ENCODE data around the gene PDXDC1. TPM values are rescaled to one million over a fixed set of nuclear protein-coding genes. Genes with fewer than 3 reads are reported as not detected.

PDXDC1 gene
- total RNA-seq, 1 experiment from 2014 or later: 94.3 TPM

DNA sequence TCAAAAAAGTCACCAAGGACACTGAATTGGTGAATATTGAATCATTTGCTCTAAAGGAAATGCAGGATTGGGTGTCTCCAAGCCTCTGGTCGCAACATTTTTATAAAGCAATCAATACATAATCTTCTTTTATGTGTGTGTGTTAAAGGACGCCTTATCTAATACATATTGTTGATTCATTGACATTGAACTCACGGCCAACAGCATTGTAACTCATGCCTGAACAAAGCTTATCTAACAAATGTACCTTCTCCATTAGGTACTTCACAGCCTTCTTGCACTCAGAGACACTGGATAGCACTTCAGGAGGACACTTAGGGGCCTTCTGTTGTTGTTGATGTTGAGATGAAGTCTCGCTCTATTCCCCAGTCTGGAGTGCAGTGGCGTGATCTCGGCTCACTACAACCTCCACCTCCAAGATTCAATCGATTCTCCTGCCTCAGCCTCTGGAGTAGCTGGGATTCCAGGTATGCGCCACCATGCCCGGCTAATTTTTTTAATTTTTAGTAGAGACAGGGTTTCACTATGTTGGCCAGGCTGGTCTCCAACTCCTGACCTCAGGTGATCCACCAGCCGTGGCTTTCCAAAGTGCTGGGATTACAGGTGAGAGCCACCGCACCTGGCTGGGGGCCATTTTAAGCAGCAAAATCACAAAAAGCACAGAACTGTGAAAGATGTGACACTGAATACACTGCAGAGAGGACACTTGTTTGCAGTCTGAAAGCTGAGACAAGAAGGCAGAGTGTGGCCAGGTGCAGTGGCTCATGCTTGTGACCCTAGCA lies 13.2 kb upstream of the PDXDC1 start:
- Histone ChIP-seq H3K4me1 (ENCODE audit: control insufficient read depth in 1 of 2, insufficient read depth in 2 of 2, low read length in 2 of 2) (no peaks in the 10 kb centered on the region), H3K36me3 (ENCODE audit: control insufficient read depth in 1 of 2, insufficient read depth in 2 of 2, low read length in 2 of 2) (no peaks in the 10 kb centered on the region), H3K9me2 (ENCODE audit: insufficient read depth) (no peaks in the 10 kb centered on the region), H3K9ac (ENCODE audit: low read length) (no peak overlapping the region), H3K27ac (ENCODE audit: low read depth, low read length) (no peak overlapping the region), H3K4me2 (ENCODE audit: low read length) (no peak overlapping the region), H3K4me3 (replicated peaks in 1 of 2; ENCODE audit: low read depth in 1 of 2, low read length in 2 of 2) (no peak overlapping the region), H3K79me2 (ENCODE audit: insufficient read depth, low read length) (no peaks in the 10 kb centered on the region), H2AFZ (ENCODE audit: low read depth, low read length, poor library complexity, severe bottlenecking) (no peak overlapping the region), H3K27me3 (ENCODE audit: insufficient read depth, low read length) (no peaks in the 10 kb centered on the region), H4K20me1 (ENCODE audit: insufficient read depth) (no peaks in the 10 kb centered on the region), H3K9me3 (ENCODE audit: control insufficient read depth in 1 of 2, insufficient read depth in 1 of 2, low read depth in 1 of 2, low read length in 2 of 2) (no peaks in the 10 kb centered on the region)
- DNase-seq (ENCODE audit: low read depth, low spot score) (no peak), ATAC-seq (no peak)
- BruUV-seq (replicated peaks): no TSS peak
- ChIA-PET CTCF (no interaction called here), POLR2A (no interaction called here), RAD21 (ENCODE audit: low non-redundant PET in 1 of 2, low total read pairs in 2 of 2, uncharacterized antibody in 2 of 2, unreplicated experiment in 2 of 2) (no interaction called here)
- intact Hi-C loops (cut with micrococcal nuclease): no loop called here
- TF ChIP-seq SRF (IDR thresholded peaks at IDR 0.05; ENCODE audit: low read depth) (no peak), SIN3A (IDR thresholded peaks at IDR 0.05; ENCODE audit: low read depth) (no peak), ZFX (IDR thresholded peaks at IDR 0.05) (no peak; the same call in 1 of the 2 replicates), FOSL1 (IDR thresholded peaks at IDR 0.05; ENCODE audit: low read depth) (no peak), YY1 (IDR thresholded peaks at IDR 0.05; ENCODE audit: extremely low read depth, insufficient replicate concordance, low read depth, low read length) (no peak), POLR2A (IDR thresholded peaks at IDR 0.05; ENCODE audit: borderline replicate concordance, extremely low read depth, insufficient read depth, insufficient read length) (no peak), EGR1 (IDR thresholded peaks at IDR 0.05; ENCODE audit: low read depth) (no peak), POLR2AphosphoS5 (IDR thresholded peaks at IDR 0.05; ENCODE audit: low read depth, low read length) (no peak)
- TF ChIP-seq, protein P1, sequence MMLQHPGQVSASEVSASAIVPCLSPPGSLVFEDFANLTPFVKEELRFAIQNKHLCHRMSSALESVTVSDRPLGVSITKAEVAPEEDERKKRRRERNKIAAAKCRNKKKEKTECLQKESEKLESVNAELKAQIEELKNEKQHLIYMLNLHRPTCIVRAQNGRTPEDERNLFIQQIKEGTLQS (IDR thresholded peaks at IDR 0.05): no peak
- TF ChIP-seq, protein P2, sequence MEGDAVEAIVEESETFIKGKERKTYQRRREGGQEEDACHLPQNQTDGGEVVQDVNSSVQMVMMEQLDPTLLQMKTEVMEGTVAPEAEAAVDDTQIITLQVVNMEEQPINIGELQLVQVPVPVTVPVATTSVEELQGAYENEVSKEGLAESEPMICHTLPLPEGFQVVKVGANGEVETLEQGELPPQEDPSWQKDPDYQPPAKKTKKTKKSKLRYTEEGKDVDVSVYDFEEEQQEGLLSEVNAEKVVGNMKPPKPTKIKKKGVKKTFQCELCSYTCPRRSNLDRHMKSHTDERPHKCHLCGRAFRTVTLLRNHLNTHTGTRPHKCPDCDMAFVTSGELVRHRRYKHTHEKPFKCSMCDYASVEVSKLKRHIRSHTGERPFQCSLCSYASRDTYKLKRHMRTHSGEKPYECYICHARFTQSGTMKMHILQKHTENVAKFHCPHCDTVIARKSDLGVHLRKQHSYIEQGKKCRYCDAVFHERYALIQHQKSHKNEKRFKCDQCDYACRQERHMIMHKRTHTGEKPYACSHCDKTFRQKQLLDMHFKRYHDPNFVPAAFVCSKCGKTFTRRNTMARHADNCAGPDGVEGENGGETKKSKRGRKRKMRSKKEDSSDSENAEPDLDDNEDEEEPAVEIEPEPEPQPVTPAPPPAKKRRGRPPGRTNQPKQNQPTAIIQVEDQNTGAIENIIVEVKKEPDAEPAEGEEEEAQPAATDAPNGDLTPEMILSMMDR (IDR thresholded peaks at IDR 0.05 in 2 of 3, conservative IDR thresholded peaks at IDR 0.05 in 1 of 3; ENCODE audit: borderline replicate concordance in 1 of 3, insufficient read depth in 1 of 3, low read depth in 2 of 3, low read length in 2 of 3): no peak
- TF ChIP-seq, protein P3, sequence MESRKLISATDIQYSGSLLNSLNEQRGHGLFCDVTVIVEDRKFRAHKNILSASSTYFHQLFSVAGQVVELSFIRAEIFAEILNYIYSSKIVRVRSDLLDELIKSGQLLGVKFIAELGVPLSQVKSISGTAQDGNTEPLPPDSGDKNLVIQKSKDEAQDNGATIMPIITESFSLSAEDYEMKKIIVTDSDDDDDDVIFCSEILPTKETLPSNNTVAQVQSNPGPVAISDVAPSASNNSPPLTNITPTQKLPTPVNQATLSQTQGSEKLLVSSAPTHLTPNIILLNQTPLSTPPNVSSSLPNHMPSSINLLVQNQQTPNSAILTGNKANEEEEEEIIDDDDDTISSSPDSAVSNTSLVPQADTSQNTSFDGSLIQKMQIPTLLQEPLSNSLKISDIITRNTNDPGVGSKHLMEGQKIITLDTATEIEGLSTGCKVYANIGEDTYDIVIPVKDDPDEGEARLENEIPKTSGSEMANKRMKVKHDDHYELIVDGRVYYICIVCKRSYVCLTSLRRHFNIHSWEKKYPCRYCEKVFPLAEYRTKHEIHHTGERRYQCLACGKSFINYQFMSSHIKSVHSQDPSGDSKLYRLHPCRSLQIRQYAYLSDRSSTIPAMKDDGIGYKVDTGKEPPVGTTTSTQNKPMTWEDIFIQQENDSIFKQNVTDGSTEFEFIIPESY (IDR thresholded peaks at IDR 0.05; ENCODE audit: extremely low read depth, insufficient replicate concordance, low read length): no peak
- TF ChIP-seq, protein P4, sequence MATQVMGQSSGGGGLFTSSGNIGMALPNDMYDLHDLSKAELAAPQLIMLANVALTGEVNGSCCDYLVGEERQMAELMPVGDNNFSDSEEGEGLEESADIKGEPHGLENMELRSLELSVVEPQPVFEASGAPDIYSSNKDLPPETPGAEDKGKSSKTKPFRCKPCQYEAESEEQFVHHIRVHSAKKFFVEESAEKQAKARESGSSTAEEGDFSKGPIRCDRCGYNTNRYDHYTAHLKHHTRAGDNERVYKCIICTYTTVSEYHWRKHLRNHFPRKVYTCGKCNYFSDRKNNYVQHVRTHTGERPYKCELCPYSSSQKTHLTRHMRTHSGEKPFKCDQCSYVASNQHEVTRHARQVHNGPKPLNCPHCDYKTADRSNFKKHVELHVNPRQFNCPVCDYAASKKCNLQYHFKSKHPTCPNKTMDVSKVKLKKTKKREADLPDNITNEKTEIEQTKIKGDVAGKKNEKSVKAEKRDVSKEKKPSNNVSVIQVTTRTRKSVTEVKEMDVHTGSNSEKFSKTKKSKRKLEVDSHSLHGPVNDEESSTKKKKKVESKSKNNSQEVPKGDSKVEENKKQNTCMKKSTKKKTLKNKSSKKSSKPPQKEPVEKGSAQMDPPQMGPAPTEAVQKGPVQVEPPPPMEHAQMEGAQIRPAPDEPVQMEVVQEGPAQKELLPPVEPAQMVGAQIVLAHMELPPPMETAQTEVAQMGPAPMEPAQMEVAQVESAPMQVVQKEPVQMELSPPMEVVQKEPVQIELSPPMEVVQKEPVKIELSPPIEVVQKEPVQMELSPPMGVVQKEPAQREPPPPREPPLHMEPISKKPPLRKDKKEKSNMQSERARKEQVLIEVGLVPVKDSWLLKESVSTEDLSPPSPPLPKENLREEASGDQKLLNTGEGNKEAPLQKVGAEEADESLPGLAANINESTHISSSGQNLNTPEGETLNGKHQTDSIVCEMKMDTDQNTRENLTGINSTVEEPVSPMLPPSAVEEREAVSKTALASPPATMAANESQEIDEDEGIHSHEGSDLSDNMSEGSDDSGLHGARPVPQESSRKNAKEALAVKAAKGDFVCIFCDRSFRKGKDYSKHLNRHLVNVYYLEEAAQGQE (IDR thresholded peaks at IDR 0.05; ENCODE audit: low read depth): no peak
